A673 (cell line): Measurements from ENCODE around the gene IL1R1.

ENCODE experiments used
- EZH2 ChIP-seq: fragments of 200-600 bp; sonication (generic); IDR thresholded peaks from 2 replicates; pipeline ENCODE4 v1.6.1; 2017; ENCODE audit warnings: borderline replicate concordance, low read depth, mild to moderate bottlenecking, mixed read lengths, antibody characterized with exemption, low read length; ENCODE audit not compliant: poor library complexity, severe bottlenecking
- TF ChIP-seq, protein P1 (sequence below): fragments of 300-800, 200-600 bp; sonication (generic); conservative IDR thresholded peaks from 2 replicates; pipeline ENCODE4 v1.5.1; 2017; ENCODE audit warnings: low read depth, mild to moderate bottlenecking, antibody characterized with exemption, low read length, moderate library complexity, mixed read lengths

GRCh38 chr2:102158011-102158755 lies 15.6 kb downstream of the IL1R1 start:
- TF ChIP-seq, protein P1, sequence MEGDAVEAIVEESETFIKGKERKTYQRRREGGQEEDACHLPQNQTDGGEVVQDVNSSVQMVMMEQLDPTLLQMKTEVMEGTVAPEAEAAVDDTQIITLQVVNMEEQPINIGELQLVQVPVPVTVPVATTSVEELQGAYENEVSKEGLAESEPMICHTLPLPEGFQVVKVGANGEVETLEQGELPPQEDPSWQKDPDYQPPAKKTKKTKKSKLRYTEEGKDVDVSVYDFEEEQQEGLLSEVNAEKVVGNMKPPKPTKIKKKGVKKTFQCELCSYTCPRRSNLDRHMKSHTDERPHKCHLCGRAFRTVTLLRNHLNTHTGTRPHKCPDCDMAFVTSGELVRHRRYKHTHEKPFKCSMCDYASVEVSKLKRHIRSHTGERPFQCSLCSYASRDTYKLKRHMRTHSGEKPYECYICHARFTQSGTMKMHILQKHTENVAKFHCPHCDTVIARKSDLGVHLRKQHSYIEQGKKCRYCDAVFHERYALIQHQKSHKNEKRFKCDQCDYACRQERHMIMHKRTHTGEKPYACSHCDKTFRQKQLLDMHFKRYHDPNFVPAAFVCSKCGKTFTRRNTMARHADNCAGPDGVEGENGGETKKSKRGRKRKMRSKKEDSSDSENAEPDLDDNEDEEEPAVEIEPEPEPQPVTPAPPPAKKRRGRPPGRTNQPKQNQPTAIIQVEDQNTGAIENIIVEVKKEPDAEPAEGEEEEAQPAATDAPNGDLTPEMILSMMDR = no peak
- no peak for TF ChIP-seq EZH2
